Limb (tissue), 2 donors: ENCODE results near the gene TMEM88.
A peak's percentile ranks its signal among the peaks of the same experiment; 100 is the strongest.

Experiments used
- DNase-seq, 2 donors: peaks; one replicate each; pipeline ENCODE4 v3.0.0-alpha.2; 2016; ENCODE audit errors: extremely low spot score in 2 of 2

TMEM88 gene

DNA sequence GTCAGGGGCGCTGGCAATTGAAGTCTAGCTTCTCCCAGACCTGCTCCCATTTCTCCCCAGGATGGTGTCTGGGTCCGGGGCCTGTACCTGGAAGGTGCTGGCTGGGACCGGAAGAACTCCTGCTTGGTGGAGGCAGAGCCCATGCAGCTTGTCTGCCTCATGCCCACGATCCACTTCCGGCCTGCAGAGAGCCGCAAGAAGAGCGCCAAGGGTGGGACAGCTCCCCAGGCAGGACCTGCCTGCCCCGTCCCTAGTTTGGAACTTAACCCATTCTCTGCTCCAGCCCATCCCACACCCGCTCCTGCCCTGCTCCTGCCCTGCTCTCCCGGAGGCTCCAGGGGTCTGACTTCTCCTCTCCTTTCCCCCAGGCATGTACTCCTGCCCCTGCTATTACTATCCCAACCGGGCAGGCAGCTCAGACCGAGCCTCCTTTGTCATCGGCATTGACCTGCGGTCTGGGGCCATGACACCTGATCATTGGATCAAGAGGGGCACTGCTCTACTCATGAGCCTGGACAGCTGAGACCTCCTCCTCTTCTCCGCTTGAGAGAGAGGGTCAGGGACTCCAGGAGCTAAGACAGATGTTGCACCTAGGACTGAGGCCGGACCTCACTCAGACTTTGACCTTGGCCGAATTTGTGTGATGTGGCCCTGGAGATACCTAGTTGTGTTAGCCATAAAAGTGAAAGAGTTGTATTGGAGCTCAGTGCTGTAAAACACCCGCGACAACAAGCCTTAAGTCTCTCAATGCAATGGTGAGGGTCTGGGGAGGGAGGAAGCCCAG is 21.7 kb upstream of the TMEM88 start:
- no peak for DNase-seq

DNA sequence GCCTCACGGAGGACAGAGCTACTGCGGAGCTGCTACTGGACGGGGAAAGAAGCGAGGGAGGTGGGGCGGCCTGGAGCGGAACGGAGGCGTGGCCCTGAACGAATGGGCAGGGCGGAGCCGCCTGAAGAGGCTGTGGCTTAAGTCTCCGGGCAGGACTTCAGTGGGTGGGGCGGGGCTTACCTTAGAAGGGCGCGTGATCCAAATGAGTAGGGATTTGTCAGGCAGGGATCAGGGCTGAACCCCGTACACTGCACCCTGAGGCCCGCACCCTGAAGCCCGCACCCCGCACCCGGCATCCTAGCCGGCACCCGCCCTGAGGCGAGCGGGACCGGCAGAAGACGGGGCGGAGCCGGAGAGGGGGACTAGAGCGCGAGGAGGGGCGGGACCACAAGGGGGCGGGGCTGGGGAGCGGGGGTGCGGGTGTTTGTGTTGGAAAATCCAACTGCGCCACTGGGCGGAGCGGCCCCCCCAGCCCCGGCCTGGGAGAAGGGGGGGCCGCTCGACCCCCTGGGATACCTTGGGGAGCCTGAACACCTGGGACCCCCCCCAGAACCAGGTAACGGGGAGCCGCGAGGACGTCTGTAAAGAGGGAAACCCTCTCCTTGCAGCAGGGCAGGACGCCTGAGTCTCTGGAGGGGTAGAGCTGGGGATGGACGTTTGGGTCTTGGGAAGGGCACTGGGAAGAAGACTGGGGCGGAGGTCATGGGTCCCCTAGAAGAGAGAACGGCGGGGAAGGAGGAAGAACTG is 20.9 kb upstream of the TMEM88 start, which contains the start of gene KDM6B:
Gene KDM6B (plus strand): TSS at position 423 of the 747 bp plus-strand sequence. CDS start 11,338 bp downstream, outside the sequence.
- DNase-seq: peak; percentile 91 to 93

DNA sequence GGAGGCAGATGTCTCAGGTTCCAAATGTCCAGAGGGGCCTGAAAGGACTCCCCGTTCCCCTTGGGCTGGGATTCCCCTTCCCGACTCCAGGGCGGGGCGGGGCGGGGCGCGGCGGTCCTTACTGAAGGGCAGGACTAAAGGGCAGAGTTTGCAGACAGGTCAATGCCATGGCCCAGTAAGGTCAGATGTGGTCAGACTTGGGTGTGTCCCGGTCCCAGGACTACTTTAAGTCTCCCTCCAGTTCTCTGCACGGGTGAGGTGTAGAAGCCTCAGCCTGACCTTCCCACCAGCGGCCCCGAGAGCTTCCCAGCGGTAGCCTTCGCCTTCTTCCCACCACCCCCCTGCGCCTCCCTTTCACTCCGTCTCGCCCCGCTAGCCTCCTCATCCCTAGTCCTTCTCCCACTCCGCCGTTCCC is 20.3 kb upstream of the TMEM88 start:
- no peak for DNase-seq

DNA sequence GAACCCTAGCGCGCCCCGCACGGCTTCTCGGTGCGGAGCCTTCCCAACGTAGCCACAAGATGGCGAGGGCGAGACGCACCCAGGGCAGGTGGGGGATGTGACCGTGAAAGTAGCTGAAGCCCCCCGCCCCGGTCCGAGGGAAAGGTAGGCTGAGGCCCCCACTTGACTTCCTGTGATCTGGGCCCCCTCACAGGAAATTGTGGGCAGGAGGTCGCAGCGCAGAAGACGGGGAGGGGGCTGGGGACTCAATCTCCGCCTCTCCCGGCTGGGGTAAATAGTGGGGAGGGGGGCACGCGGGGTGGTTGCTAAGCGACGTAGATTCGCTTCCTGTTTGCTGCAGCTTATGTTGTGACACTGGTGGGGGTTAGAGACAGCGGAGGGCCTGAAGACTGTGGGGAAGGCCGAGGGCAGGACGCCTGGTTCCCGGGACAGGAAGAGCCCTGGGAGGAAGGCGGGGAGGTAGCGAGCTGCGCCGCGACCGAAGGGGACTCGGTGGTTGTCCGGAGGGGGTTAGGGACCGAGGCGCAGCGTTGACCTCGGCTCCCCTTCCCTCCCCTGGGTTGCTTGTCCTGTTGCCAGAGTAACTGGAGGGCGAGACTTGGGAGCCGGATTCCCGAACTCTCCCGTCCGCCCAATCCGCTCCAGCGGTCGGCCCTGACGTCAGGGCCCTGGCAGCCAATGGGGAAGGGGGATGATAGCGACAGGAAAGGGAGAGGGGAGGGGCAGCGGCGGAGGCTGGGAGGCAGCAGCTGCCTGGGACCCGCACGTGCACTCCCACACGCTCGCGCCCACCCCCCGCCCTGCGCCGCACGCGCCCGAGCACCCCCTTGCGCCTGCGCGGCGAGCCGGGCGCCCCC is 19.7 kb upstream of the TMEM88 start:
- peak; percentile 98 to 99 for DNase-seq

DNA sequence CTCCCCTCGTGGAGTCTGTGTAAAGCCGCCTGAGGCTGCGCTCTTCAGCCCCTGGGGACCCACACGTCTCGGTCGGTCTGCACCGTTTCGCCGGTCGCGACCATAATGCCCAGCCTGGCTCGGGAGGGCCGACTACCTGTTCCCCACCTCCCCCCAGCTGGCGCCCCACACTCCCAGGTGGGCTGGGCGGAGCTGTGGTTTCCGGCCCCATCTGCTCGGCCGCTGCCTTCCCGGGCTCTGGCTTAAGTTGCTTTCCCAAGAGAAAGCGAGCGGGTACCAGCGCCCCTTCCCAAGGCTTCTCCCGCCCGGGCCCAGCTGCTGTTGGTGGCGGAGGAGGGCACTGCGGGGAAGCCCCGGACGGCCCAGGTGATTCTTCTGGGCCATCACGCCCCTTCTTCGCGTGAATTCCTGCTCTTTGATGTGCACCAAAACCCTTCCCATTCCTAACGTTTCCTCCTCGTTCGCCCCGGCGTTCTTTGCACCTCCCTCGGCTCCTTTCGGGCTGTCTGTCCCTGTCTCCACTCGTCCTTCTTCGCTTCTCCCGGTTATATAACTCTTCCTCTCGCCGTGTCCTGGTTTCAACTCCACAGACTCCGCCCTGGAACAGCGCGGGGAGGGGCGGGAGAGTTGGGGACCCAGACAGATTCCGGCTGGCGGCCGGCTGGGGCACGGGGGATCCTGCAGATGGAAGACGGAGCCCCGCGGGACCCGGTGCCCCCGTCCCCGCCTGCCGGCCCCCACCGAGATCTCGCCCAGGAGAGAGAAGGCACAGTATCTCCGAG is 18.9 kb upstream of the TMEM88 start:
- peak in 1 of 2 donors; percentile 81 for DNase-seq

DNA sequence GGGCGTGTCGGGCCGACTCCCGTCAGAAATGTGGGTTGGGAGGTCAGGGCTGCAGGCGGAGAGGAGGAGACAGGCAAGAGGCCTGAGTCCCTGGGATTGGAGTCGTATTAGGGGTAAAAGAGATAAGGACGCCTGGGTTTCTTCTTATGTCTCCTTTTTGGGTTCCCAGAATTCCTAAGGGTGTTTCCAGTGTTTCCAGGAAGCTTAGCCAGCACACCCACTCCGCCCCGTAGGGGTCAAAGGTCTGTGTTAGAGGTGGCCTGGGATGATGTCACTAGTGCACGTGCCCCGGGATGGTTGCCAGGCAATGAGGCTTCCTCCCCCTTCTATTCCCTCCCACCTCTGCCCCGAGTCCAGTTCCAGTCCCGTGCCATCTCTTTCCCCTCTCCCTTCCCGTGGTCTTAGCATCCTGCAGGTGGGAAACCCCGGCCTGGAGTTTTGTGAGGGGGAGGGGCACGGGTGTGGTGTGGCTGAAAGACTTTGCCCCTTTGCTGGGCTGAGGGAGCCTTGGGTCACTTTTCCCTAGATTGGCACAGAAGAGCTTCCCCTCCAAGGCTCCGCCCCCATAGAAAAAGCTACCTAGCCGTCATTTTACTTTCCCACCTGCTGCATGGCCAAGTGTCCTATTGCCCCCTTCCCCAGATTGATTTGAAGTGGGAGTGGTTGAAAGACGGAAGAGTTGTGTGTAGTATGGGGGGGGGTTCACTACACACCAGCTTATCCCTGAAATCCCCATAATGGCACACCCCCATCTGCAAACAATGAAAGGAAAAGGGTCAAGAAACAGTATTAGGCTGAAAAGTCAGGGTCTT is 18.1 kb upstream of the TMEM88 start:
- peak; percentile 89 to 93 for DNase-seq

DNA sequence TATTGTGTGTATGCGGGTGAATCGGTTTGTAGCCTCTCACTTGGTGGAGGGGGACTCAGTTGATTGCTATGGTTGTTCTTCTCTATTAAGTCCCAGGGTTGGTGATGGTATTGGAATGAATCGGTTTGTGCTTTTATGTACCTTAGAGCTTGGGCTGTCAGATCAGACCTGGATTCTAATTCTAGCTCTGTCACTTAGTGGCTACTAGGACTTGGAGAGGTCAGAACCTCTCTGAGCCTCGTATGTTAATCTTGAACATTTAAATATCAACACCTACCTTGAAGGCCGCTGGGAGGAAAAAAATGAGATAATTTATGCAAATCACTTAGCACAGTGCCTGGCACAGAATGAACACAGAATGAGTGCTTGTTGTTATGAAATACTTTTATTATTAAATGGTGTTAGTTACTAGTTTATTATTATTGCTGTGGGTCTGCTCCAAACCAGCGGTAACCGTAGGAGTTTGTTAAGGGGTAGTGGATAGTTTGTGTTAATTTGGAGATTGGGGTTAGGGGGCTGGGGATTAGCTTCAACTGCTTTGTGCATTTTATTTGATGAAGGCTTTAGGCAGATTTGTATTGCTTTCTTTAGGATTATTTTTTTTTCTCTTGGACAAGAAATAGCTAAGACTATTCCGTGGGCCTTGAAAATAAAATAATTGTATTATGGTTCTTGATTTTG is 17.3 kb upstream of the TMEM88 start:
- DNase-seq: no peak

DNA sequence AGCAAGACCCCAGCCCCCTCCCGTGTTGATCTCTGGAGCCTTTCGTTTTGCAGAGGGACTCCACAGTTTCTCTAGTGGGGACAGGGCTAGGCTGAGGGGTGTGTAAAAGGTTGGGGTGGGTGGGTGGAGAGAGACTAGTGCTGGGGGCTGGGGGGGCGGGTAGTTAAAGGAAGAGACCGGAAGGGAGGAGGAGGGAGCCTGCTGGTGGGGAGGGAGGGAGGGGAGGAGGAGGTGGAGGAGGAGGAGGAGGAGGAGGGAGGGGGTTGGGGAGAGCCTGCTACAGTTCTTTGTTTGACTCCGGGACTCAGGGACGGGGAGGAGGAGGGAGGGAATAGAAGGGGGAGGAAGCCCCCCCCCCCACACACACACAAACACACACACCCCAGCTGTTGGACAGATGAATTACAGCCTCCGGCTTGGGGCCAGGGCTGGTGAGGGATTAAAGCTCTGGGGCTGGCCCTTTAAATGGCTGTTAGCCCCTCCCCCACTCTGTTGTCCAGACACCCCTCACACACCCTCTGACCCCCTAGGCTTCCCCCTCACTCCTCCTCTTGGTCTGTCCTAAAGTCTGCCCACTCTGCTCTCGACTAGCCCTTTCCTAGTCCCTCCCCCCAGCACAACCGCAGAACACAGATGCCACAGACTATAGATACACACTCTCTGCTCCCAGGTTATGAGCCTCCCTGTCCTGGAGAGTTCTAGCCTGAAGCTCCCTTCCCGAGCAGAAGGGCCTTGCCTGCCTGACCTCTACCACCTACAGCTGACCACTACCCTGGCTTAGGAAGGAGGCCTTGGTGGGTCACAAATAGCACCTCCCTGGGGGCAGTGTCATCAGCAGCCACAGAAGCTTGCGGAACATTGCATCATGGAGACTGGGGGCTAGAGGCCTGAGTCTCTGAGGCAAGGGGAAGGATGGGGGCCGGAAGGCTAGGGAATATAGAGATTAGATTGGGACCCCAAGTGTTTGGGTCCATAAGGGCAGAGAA is 16.5 kb upstream of the TMEM88 start:
- peak; percentile 64 to 80 for DNase-seq

DNA sequence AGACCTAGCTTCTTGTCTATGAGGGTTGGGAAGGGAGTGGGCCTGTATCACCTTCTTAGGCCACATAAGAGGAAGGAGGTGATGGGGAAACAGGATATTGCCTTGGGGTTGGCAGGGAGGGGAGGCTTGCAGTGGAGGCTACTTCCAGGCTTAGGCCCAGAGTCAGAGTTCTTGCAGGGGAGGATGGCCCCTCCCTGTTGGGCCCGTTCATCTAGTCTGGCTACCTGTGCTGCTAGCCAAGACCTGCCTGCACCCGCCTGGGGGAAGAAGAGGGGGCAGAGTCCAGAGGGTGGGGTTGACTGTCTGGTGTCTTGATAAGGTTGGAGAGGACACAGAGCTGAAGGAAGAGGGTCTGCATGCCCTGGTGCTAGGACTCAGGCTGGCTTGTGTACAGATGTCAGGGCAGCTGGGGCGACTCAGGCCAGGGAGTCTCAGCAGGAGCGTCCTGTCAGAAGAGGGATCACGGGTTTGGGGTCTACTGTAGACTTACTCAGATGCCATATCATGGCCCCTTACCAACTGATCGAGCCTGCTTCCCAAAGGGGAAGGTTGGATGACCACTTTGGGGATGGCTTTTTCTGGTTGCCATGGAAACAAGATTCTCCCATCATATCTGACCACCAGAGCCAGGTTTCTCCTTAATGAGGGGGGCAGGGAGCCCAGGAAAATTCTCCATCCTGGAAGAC is 15.5 kb upstream of the TMEM88 start:
- DNase-seq: no peak

DNA sequence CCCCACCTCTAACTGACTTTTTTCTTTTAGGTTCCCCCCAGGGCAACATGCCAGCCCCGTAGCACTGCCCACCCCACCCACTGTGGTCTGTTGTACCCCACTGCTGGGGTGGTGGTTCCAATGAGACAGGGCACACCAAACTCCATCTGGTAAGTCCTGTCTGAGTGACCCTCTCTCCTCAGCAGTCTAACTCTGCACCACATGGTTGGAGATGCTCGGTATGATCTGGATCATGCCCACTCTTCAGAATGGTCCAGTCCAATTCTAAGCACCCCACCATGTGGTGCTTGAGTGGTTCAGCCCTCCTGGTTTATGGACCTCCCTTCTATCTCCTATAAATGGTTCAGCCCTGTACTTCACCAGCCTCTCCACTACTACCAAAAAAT is 15.0 kb upstream of the TMEM88 start:
- no peak for DNase-seq

DNA sequence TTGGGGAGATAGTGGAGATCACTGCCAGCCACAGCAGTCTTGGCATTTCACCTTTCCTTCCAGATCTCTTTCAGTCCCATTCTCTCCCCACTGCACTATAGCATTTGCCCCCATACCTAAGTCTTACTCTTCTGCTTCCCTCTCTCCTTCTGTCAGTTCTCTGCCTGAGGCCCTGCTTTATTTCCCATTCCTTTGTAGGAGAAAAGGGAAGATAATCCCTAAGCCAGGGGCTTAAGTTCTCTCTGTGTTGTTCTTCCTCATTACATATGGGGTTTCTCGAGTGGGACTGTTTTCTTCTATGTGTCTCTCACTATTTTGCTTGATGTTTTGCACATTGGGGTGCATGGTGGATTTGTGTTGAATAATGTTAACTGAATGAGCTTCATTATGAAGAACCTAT is 14.4 kb upstream of the TMEM88 start:
- DNase-seq: no peak

DNA sequence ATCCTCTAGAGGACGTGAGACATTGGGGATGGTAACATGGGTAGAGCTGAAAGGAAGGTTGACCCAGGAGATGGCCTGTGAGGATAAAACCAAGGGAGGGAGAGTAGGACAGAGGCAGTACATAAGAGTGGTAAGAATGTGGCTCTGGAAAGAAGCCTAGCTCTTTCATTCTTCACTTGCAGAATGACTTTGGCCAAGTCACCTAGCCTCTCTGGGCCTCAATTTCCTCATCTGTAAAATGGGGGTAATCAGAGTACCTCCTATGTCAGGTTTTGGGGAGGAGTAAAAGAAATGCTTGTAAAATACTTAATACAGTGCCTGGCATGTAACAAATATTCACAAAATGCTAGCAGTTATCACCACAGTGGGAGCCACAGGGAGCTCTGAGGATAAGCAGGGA is 14.0 kb upstream of the TMEM88 start:
- no peak for DNase-seq

DNA sequence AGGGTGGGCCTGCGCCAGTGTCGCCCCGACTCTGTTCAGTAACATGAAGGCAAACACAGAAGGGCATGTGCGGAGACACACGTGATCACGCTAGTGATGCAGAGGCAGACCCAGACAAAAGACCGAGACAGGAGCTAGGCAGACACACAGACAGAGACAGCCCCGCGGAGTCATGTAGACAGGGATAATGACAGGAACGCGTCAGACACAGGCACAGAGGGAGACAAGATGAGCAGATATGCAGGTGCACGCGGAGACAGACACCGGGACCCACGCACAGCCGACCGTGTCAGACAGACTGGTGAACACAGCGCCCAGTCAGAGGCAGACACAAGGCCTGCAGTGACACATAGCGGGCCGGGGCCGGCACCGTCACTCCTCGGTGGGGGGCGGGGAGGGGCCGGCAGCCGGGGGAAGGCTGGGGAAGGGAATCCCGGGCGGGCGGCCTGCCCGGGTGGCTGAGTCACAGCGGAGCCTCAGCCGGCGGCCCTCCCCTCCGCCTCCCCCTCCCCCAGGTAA is 13.4 kb upstream of the TMEM88 start:
- DNase-seq: peak; percentile 49 to 85

DNA sequence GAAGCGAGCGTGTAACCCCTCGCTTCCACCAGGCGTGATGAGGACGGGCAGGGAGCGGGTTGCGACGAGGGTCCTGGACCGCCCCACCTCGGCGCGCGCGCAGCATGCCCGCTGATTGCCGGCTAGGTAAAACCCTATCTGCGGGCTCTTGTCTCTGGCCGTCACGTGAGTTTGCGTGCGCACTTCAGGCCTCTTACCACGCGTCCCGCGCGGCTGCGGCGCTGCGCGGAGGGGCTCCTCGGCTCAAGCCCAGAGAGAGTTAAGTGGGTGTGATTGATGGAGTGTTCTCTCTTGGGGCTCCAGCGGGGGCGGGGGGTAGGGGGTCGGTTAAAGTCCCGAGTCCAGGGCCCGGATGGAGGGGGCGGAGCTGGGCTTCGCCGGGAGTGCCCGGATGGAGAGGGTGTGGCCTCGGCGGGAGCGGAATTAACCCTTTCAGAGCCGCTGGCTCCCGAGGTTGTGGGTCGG is 12.9 kb upstream of the TMEM88 start:
- peak; percentile 86 to 97 for DNase-seq

DNA sequence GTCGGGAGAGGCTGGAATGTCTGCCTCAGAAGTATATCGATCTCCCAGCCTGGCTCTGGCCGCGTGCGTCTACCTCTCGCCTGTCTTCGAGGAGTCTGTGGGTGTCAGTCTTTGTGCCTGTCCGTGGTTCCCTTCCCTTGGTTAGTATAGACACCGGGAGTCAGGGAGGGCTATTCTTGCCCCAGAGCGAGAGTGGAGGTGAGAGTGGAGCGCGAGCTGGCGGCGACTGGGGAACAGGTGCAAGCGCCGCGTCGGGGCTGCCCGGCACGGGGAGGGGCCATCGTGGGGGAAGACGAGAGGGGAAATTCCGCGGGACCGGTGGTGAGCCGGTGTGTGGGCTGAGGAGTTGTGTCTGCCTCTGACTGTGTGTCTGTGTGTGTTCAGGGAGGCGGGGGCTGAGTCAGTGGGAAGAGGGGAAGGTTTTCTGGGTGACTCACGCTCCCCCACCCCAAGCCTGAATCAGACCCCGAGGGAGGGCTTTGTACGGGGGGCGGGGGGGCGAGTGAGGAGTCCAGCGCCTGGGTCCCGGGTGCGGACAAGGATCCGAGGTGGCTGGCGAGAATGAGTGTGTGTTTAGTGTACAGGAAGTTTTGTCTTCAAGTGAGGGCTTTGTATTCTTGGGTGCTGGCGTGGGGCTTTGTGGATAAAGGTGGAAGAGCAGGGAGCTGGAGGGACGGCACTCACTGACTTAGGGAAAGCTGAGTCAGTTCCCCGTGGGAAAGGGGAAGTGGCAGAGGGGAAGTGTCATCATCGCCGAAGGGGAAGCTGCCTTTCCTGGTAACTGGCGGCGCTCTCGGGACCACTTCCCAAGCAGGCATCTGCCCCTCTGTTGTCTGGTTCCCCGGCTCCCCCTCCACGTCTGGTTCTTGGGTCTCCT is 12.2 kb upstream of the TMEM88 start:
- peak in 1 of 2 donors; percentile 76 for DNase-seq

DNA sequence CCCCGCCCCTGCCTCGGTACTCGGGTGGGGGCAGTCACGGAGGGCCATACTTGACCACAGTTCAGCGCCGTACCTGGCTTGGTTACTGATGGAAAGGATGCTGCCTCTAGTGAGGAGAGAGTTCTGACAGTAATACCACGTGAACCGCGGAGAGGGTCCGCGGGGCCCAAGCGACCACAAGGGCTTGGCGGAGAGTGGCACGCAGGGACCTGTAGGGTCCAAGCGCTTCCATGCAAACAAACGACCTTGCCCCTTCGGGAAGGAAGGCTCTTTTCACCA is 11.7 kb upstream of the TMEM88 start:
- DNase-seq: no peak
